GM12878 (cell line): ENCODE results near the gene DPH1. TPM values are rescaled to one million over a fixed set of nuclear protein-coding genes. Genes with fewer than 3 reads are reported as not detected.
A peak's percentile ranks its signal among the peaks of the same experiment; 100 is the strongest.

Experiments used
- ATAC-seq: fragments of 200-7000 bp; cut with Tn5 transposase; 3 replicates; pipeline ENCODE4 v1.9.1; 2020; ENCODE audit warnings: mild to moderate bottlenecking, moderate library complexity
- BruUV-seq: library from RNA; stranded (reverse); fragments of 400-500 nt; replicated peaks from 2 replicates; lab custom pipeline; 2021; lab: Mats Ljungman, UMichigan
- CTCF ChIA-PET: fragments of 300-600 bp; sonication (Branson Sonifier 250); formaldehyde crosslinking; extraction: SDS; loops from one replicate; lab custom pipeline; 2021; ENCODE audit warnings: inconsistent platforms; lab: Yijun Ruan, JAX
- POLR2A ChIA-PET: fragments of 350-600 bp; formaldehyde crosslinking; extraction: SDS; loops from one replicate; lab custom pipeline; 2021; ENCODE audit warnings: inconsistent platforms; lab: Charles Lee
- RAD21 ChIA-PET: fragments of 300-600 bp; sonication (Branson Sonifier 250); formaldehyde crosslinking; loops from one replicate; lab custom pipeline; 2023; ENCODE audit warnings: antibody characterized with exemption; ENCODE audit not compliant: unreplicated experiment; lab: Charles Lee
- SMC1A ChIA-PET: fragments of 300-600 bp; sonication (Branson Sonifier 250); formaldehyde crosslinking; loops from one replicate; lab custom pipeline; 2023; ENCODE audit not compliant: unreplicated experiment, uncharacterized antibody; lab: Charles Lee
- DNase-seq: peaks from one replicate; pipeline ENCODE4 v3.0.0-alpha.2; 2011; ENCODE audit warnings: low read depth, low spot score
- FAIRE-seq: peaks from 3 replicates; lab custom pipeline; 2011; peaks lifted over from hg19 to GRCh38; lab: Jason Lieb, UNC
- H2AFZ ChIP-seq: 2 replicates; pipeline ENCODE4 v1.6.0; 2011; ENCODE audit warnings: low read depth, low read length, control low read depth; ENCODE audit not compliant: control insufficient read depth
- H3K27ac ChIP-seq: 2 replicates; pipeline ENCODE4 v1.5.1; 2011; ENCODE audit warnings: control low read depth; ENCODE audit not compliant: control insufficient read depth, insufficient read depth
- H3K27me3 ChIP-seq, 2 experiments: replicated peaks in 1 of 2; 2 replicates each; pipeline versions ENCODE4 v1.6.0 to v1.6.1; 2011; ENCODE audit warnings: low read length in 1 of 2; ENCODE audit not compliant: control insufficient read depth in 2 of 2, insufficient read depth in 2 of 2
- H3K36me3 ChIP-seq, 2 experiments: 2 replicates each; pipeline ENCODE4 v1.5.1; 2011; ENCODE audit warnings: low read length in 1 of 2; ENCODE audit not compliant: control insufficient read depth in 2 of 2, insufficient read depth in 2 of 2
- H3K4me1 ChIP-seq: 2 replicates; pipeline ENCODE4 v1.6.1; 2011; ENCODE audit warnings: mild to moderate bottlenecking, low read length, moderate library complexity, mixed read lengths; ENCODE audit not compliant: control insufficient read depth, insufficient read depth
- H3K4me2 ChIP-seq: 2 replicates; pipeline ENCODE4 v1.6.0; 2011; ENCODE audit warnings: control low read depth; ENCODE audit not compliant: control insufficient read depth, insufficient read depth
- H3K4me3 ChIP-seq: fragments of 200-600 bp; sonication (generic); 2 replicates; pipeline ENCODE4 v1.5.1; 2016
- H3K79me2 ChIP-seq: 2 replicates; pipeline ENCODE4 v1.6.0; 2011; ENCODE audit warnings: low read length; ENCODE audit not compliant: control insufficient read depth, insufficient read depth
- H3K9ac ChIP-seq: 2 replicates; pipeline ENCODE4 v1.8.0; 2011; ENCODE audit warnings: low read length, control low read depth, mixed read lengths; ENCODE audit not compliant: control insufficient read depth, insufficient read depth
- H3K9me3 ChIP-seq: replicated peaks from 3 replicates; pipeline ENCODE4 v1.5.1; 2011; ENCODE audit warnings: mild to moderate bottlenecking, low read length; ENCODE audit not compliant: control insufficient read depth, insufficient read depth
- H4K20me1 ChIP-seq: 2 replicates; pipeline ENCODE4 v1.6.0; 2011; ENCODE audit not compliant: control insufficient read depth, insufficient read depth
- BCL3 ChIP-seq: IDR thresholded peaks from 2 replicates; pipeline ENCODE4 v1.6.1; 2011; ENCODE audit warnings: borderline replicate concordance, low read depth, mild to moderate bottlenecking, moderate library complexity, low read length; ENCODE audit not compliant: insufficient read depth, poor library complexity, severe bottlenecking
- CREM ChIP-seq: IDR thresholded peaks from 2 replicates; pipeline ENCODE4 v1.6.1; 2014; ENCODE audit warnings: antibody characterized with exemption, low read depth
- EED ChIP-seq: sonication (generic); IDR thresholded peaks from 2 replicates; pipeline ENCODE4 v1.6.1; 2016; ENCODE audit warnings: antibody characterized with exemption, low read depth
- ELK1 ChIP-seq: IDR thresholded peaks from 2 replicates; pipeline ENCODE4 v1.6.1; 2012; ENCODE audit warnings: low read depth, low read length, improper control_type of control experiment
- KAT2A ChIP-seq: conservative IDR thresholded peaks from 2 replicates; pipeline ENCODE4 v1.6.1; 2011; ENCODE audit warnings: low read depth, low read length; ENCODE audit not compliant: control insufficient read depth
- NBN ChIP-seq: fragments of 450-650 bp; IDR thresholded peaks from 2 replicates; pipeline ENCODE4 v1.6.1; 2016
- POLR2A ChIP-seq: IDR thresholded peaks from 2 replicates; pipeline ENCODE4 v1.6.1; 2011; ENCODE audit warnings: low read depth, mild to moderate bottlenecking, low read length
- RUNX3 ChIP-seq: IDR thresholded peaks from 2 replicates; pipeline ENCODE4 v1.6.1; 2012; ENCODE audit warnings: low read length, inconsistent platforms
- STAT1 ChIP-seq: fragments of 450-650 bp; conservative IDR thresholded peaks from 2 replicates; pipeline ENCODE4 v1.6.1; 2014; ENCODE audit warnings: antibody characterized with exemption, mild to moderate bottlenecking
- WGBS: methylation state at CpG from one replicate; pipeline ENCODE4 v1.1.6; 2016; ENCODE audit warnings: low lambda C conversion rate; ENCODE audit not compliant: insufficient replicate concordance, insufficient coverage; ENCODE audit errors: missing lambda C conversion rate; 5-methylcytosine and 5-hydroxymethylcytosine counted together
- in situ Hi-C: fragments of 300-500 bp; cut with MboI; formaldehyde crosslinking; loops from 9 replicates; pipeline ENCODE4 v1.14.3; 2018; ENCODE audit warnings: mixed read lengths
- intact Hi-C: fragments of 100-400 bp; cut with micrococcal nuclease; formaldehyde crosslinking; loops from one replicate; pipeline ENCODE4 v1.14.2; 2022; ENCODE audit not compliant: unreplicated experiment
- polyA plus RNA-seq, 11 experiments: library from polyadenylated mRNA; depleted of rRNA in 4 of 11; unstranded in 6 of 11; stranded (reverse) in 5 of 11; fragments of >200 nt; fragmentation: Nextera tagmentation in 4 of 11; fragmentation: Illumina TruSeq in 1 of 11; extraction: Ambion mirVana in 4 of 11; extraction: Trizol in 1 of 11; gene quantifications; 1 replicate in 1 of 11; 2 replicates in 10 of 11; pipeline versions ENCODE4 v1.2.1 to v1.2.3, GENCODE V29; 2011 to 2016; ENCODE audit warnings: inconsistent platforms in 2 of 11, missing spikeins in 2 of 11, low read depth in 1 of 11
- total RNA-seq, 4 experiments: library from RNA; depleted of rRNA in 3 of 4; stranded (reverse); fragments of >200 nt in 3 of 4; fragmentation: Illumina TruSeq in 1 of 4; extraction: Trizol in 1 of 4; gene quantifications; 2 replicates each; pipeline versions ENCODE4 v1.2.1 to v1.2.3, GENCODE V29; 2013 to 2021

The DPH1 gene
- total and polyA plus RNA-seq, 10 of the 15 experiments (the other 5 are each of a cell fraction or from before 2014, with no cell fraction given): 0.29 to 33.6 (median 20.2) TPM

GRCh38 chr17:2065949-2066400, 36.0 kb downstream of the DPH1 start:
- 85% methylated on average over 10 of the region's 10 CpGs for WGBS
- FAIRE-seq: no peak
- SMC1A ChIA-PET: interaction anchor here (0.6 to 3.9 kb wide), 4 partner anchors 18 to 180 kb away, joined by 3 to 27 read pairs (median 12); no protein-coding TSS in a partner anchor
- H3K36me3 ChIP-seq: peaks cover 14 to 29% of the 10 kb centered on the region in 2 experiments
- in situ Hi-C loops (loop anchor here (10.0 kb wide), 1 partner anchor 179 kb away; no protein-coding TSS in a partner anchor), intact Hi-C loops (no loop called here)
- RAD21 ChIA-PET: interaction anchor here (1.1 to 2.9 kb wide), 4 partner anchors 11 to 179 kb away, joined by 3 to 12 read pairs (median 8); partner anchors contain the start of gene HIC1
- no peak overlapping the region for H3K9ac ChIP-seq
- no peaks in the 10 kb centered on the region for H4K20me1 ChIP-seq
- no peaks in the 10 kb centered on the region for H3K9me3 ChIP-seq
- no peak for DNase-seq
- no peak overlapping the region for H3K27ac ChIP-seq
- POLR2A ChIA-PET: interaction anchor here (1.2 to 12.5 kb wide), 2 partner anchors 10 to 21 kb away, joined by 3 to 148 read pairs; no protein-coding TSS in a partner anchor
- H3K79me2 ChIP-seq: no peaks in the 10 kb centered on the region
- ATAC-seq: no peak
- H3K4me3 ChIP-seq: no peak overlapping the region
- TF ChIP-seq NBN (no peak), BCL3 (peak; percentile 78), RUNX3 (no peak), CREM (no peak), EED (no peak), ELK1 (no peak), KAT2A (no peak), STAT1 (no peak), POLR2A (peak; percentile 83)
- H3K4me1 ChIP-seq: peaks cover 48% of the 10 kb centered on the region
- CTCF ChIA-PET: interaction anchor here (0.9 to 8.5 kb wide), 10 partner anchors 9 to 228 kb away, joined by 3 to 77 read pairs (median 3); partner anchors contain the start of gene HIC1
- H3K4me2 ChIP-seq: no peak overlapping the region
- no TSS peak for BruUV-seq
- no peak overlapping the region for H2AFZ ChIP-seq
- no peaks in the 10 kb centered on the region for H3K27me3 ChIP-seq
